LNCaP clone FGC (cell line): Measurements from ENCODE around the gene PIP4K2C.

ENCODE experiments used
- DNase-seq: peaks from one replicate; pipeline ENCODE4 v3.0.0-alpha.2; 2011; ENCODE audit warnings: low read depth
- H3K4me3 ChIP-seq: 2 replicates; pipeline ENCODE4 v1.5.1; 2011; ENCODE audit warnings: mild to moderate bottlenecking, low read depth, low read length, control low read depth
- CTCF ChIP-seq: IDR thresholded peaks from 2 replicates; pipeline ENCODE4 v1.5.1; 2012; ENCODE audit warnings: mild to moderate bottlenecking; ENCODE audit not compliant: control insufficient read depth, insufficient read depth; ENCODE audit errors: extremely low read depth

Gene PIP4K2C

GRCh38 chr12:57620245-57620935 lies 29.4 kb downstream of the PIP4K2C start:
- DNase-seq = no peak
- no peak overlapping the region for H3K4me3 ChIP-seq
- TF ChIP-seq CTCF = no peak

GRCh38 chr12:57620936-57621496 lies 30.0 kb downstream of the PIP4K2C start:
- TF ChIP-seq CTCF = no peak
- H3K4me3 ChIP-seq = no peak overlapping the region

GRCh38 chr12:57621497-57622292 lies 30.7 kb downstream of the PIP4K2C start:
- peak; percentile 93 for TF ChIP-seq CTCF

More at GRCh38 chr12:57620936-57621496, 30.0 kb downstream of the PIP4K2C start:
- DNase-seq = no peak

DNA sequence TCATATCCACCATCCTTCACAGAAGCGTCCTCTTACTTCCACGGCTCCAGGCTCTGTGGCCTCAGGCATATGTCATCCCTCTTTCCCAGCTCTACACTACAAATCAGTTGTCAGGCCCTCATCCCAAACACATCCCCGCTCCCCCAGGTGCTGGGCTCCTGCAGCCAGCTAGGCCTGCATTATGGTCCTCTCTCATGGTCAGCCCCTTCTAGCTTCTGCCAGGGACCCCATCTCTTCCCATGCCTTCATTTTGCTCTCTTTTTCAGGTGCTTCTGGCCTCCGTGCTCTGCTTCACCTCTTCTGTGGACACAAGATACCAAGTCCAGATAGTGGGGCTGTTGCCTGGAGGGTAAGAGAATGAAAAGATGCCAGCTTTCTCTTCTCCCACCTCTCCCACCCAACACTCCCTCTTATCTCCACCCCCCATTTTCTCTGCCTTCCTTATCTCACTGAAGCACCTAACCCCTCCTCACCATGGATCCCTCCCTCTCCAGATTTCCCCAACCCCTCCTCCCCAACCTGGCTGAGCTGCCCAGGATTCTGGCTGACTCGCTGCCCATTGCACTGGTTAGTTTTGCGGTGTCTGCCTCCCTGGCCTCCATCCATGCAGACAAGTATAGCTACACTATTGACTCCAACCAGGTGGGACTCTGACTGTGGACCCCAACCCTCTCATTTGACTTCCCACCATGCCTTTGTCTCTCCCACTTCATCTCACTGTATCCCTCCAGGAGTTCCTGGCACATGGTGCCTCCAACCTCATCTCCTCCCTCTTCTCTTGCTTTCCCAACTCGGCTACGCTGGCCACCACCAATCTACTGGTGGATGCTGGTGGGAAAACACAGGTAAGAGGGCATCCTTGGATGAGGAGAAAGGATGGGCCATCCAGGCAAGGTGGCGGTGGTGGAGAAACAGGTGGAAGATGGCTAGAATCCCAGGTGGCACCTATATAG lies 31.6 kb downstream of the PIP4K2C start:
- TF ChIP-seq CTCF = no peak
- no peak for DNase-seq
- no peak overlapping the region for H3K4me3 ChIP-seq

More at GRCh38 chr12:57621497-57622292, 30.7 kb downstream of the PIP4K2C start:
- DNase-seq = no peak
- peak overlapping the region; percentile 27 for H3K4me3 ChIP-seq

- no peak for TF ChIP-seq CTCF
- no peak overlapping the region for H3K4me3 ChIP-seq
- DNase-seq = no peak
These were observed 32.4 kb downstream of the PIP4K2C start for GRCh38 chr12:57623385-57623784.

GRCh38 chr12:57623811-57624390 lies 32.9 kb downstream of the PIP4K2C start:
- no peak for TF ChIP-seq CTCF
- no peak for DNase-seq

More at GRCh38 chr12:57623811-57624390, 32.9 kb downstream of the PIP4K2C start:
- no peak overlapping the region for H3K4me3 ChIP-seq
